ENCODE data around the gene CCDC183. TPM values are rescaled to one million over a fixed set of nuclear protein-coding genes. Genes with fewer than 3 reads are reported as not detected.
"Not testable (repeated sequence)": the region's sequence is repeated elsewhere in the genome, so short reads cannot be mapped to it uniquely, and the experiment has no call there.

The CCDC183 gene
- total RNA-seq, 1 donor, result 1.6 TPM

- DNase-seq (ENCODE audit: low read depth in 2 of 3, low spot score in 2 of 3), result no peak
These were observed 25.8 kb downstream of the CCDC183 start for GRCh38 chr9:136821826-136822544.

GRCh38 chr9:136823136-136824046, 27.3 kb downstream of the CCDC183 start:
- DNase-seq (ENCODE audit: low read depth in 2 of 3, low spot score in 2 of 3), result no peak

GRCh38 chr9:136824496-136825225, 28.5 kb downstream of the CCDC183 start:
- no peak for DNase-seq (ENCODE audit: low read depth in 2 of 3, low spot score in 2 of 3)

- DNase-seq (ENCODE audit: low read depth in 2 of 3, low spot score in 2 of 3), result no peak
These were observed 29.4 kb downstream of the CCDC183 start for GRCh38 chr9:136825295-136826187.

GRCh38 chr9:136826188-136826541, 30.0 kb downstream of the CCDC183 start:
- no peak for DNase-seq (ENCODE audit: low read depth in 2 of 3, low spot score in 2 of 3)

GRCh38 chr9:136826703-136827582, 30.8 kb downstream of the CCDC183 start:
- no peak for DNase-seq (ENCODE audit: low read depth in 2 of 3, low spot score in 2 of 3)

- DNase-seq (ENCODE audit: low read depth in 2 of 3, low spot score in 2 of 3), result no peak
These were observed 31.8 kb downstream of the CCDC183 start for GRCh38 chr9:136827794-136828473.

GRCh38 chr9:136828474-136829140, 32.5 kb downstream of the CCDC183 start:
- DNase-seq (ENCODE audit: low read depth in 2 of 3, low spot score in 2 of 3), result no peak

GRCh38 chr9:136829412-136829811, 33.3 kb downstream of the CCDC183 start:
- no peak for DNase-seq (ENCODE audit: low read depth in 2 of 3, low spot score in 2 of 3)

GRCh38 chr9:136829981-136830885, 34.1 kb downstream of the CCDC183 start:
- no peak for DNase-seq (ENCODE audit: low read depth in 2 of 3, low spot score in 2 of 3)

GRCh38 chr9:136831002-136831719, 35.0 kb downstream of the CCDC183 start:
- DNase-seq (ENCODE audit: low read depth in 2 of 3, low spot score in 2 of 3), result no peak

- DNase-seq (ENCODE audit: low read depth in 2 of 3, low spot score in 2 of 3), result no peak
These were observed 35.6 kb downstream of the CCDC183 start for GRCh38 chr9:136831720-136832104.

GRCh38 chr9:136832581-136832980, 36.4 kb downstream of the CCDC183 start:
- DNase-seq (ENCODE audit: low read depth in 2 of 3, low spot score in 2 of 3), result no peak

GRCh38 chr9:136833381-136834048, 37.4 kb downstream of the CCDC183 start:
- not testable (repeated sequence) for DNase-seq (ENCODE audit: low read depth in 2 of 3, low spot score in 2 of 3)

- no peak for DNase-seq (ENCODE audit: low read depth in 2 of 3, low spot score in 2 of 3)
These were observed 39.2 kb downstream of the CCDC183 start for GRCh38 chr9:136835162-136835931.
